ENCODE measurements around the gene HACE1.
"Not testable (repeated sequence)": the region's sequence is repeated elsewhere in the genome, so short reads cannot be mapped to it uniquely, and the experiment has no call there.

HACE1 gene, protein sequence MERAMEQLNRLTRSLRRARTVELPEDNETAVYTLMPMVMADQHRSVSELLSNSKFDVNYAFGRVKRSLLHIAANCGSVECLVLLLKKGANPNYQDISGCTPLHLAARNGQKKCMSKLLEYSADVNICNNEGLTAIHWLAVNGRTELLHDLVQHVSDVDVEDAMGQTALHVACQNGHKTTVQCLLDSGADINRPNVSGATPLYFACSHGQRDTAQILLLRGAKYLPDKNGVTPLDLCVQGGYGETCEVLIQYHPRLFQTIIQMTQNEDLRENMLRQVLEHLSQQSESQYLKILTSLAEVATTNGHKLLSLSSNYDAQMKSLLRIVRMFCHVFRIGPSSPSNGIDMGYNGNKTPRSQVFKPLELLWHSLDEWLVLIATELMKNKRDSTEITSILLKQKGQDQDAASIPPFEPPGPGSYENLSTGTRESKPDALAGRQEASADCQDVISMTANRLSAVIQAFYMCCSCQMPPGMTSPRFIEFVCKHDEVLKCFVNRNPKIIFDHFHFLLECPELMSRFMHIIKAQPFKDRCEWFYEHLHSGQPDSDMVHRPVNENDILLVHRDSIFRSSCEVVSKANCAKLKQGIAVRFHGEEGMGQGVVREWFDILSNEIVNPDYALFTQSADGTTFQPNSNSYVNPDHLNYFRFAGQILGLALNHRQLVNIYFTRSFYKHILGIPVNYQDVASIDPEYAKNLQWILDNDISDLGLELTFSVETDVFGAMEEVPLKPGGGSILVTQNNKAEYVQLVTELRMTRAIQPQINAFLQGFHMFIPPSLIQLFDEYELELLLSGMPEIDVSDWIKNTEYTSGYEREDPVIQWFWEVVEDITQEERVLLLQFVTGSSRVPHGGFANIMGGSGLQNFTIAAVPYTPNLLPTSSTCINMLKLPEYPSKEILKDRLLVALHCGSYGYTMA

DNA sequence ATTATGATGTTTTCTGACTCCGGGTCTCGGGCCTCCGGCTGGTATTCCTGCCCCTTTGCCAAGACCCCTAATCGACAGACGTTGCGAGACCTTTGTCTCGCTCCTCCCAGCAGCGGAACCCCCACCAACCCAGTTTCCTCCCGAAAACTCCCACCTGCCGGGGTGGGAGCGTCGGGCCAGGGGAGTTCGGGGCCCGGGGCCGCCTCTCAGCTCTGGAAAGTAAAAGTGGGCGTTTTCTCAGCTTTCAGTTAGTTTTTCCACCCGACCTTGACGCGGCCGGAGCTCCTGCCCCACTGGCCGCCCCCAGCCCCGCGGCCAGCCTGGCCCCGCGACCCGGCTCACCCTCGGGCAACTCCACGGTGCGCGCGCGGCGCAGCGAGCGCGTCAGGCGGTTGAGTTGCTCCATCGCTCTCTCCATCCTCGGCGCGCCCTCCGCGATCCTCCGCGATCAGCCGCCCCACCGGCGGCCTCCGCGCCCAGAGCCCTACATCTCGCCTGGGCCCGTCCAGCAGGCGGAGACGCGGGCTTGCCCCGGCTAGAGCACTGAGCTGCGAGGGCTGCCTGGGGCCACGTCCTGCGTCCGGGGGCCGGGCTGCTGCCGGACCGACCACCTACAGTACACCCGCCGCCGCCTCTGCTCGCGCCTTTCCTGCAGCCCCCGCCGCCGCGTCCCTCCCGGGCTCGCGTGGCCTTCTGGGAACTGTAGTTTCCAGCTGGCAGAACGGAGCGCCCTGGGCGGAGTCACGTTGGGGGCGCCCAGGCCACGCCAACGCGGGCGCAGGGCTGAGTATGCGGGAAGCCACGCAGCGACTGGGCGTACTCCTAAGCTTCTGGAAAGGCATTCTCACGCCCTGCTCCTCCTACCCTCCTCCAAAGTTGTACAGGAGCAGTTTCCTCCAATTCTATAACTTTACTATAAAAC is at the start of gene HACE1:
Gene HACE1, minus strand, starts transcription at position 695 of the 922 bp plus-strand sequence. Its CDS starts 277 bp downstream, at position 418.
- DNase-seq (ENCODE audit: low read depth in 2 of 2): peak; percentile 75 to 76

DNA sequence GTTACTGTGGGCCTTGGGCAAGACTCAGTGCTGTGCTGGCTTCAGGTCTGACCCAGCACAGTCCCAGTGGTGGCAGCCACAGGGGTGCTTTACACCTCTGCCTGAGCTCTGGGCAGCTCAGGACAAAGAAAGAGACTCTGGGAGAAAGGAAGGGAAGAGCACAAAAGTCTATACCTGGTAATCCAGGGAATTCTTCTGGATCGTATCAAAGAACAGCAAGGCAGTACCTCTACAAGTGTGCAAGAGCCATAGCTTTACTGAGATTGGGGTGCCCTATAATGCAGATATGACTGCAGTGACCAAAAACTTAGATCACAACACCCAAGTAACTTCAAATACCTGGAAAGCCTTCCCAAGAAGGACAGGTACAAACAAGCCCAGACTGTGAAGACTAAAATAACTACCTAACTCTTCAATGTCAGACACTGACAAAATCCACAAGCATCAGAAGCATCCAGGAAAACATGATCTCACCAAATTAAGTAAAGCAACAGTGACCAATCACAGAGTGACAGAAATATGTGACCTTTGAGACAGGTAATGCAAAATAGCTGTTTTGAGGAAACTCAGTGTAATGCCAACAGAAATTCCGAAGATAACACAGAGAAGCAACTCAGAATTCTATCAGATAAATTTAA is 49.3 kb upstream of the HACE1 start:
- DNase-seq (ENCODE audit: low read depth in 2 of 2): no peak

DNA sequence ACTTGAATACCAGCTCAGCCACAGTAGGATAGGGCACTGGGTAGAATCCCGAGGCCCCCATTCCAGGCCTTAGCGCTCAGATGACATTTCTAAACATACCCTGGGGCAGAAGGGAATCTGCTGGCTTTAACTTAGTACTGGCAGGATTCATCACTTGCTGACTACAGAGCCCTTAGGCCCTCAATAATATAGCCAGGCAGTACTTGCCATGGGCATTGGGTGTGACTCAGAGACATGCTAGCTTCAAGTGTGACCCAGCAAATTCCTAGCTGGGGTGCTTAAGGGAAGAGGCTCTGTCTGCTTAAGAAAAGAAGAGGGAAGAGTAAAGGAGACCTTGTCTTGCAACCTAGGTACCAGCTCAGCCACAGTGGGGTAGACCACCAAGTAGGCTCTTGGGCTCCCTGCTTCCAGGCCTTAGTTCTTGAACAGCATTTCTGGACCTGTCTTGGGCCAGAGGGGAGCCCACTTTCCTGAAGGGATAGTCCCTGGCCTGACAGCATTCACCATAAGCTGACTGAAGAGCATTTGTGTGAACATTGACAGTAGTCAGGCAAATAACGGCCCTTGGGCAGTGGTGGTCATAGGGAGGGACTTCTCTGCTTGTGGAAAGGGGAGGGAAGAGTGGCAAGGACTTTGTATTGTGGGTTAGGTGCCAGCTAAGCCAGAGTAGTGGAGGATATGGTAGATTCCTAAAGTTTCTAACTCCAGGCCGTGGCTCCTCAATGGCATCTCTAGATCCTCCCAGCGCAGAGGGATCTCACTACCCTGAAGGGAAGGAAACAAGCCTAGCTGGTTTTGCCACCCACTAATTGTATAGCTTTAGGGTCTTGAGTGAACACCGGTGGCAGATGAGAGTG is 48.5 kb upstream of the HACE1 start:
- no peak for DNase-seq (ENCODE audit: low read depth in 2 of 2)

DNA sequence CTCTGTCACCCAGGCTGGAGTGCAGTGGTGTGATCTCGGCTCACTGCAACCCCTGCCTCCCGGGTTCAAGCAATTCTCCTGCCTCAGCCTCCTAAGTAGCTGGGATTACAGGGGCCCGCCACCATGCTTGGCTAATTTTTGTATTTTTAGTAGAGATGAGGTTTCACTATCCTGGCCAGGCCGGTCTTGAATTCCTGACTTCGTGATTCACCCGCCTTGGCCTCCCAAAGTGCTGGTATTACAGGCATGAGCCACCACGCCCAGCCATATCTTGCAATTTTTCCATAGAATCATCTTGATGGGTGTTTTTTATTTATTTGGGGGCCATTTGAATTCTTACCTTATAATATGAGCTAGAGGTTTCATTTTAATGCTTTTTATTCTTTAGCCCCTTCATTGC is 39.2 kb upstream of the HACE1 start:
- not testable (repeated sequence) for DNase-seq (ENCODE audit: low read depth in 2 of 2)

DNA sequence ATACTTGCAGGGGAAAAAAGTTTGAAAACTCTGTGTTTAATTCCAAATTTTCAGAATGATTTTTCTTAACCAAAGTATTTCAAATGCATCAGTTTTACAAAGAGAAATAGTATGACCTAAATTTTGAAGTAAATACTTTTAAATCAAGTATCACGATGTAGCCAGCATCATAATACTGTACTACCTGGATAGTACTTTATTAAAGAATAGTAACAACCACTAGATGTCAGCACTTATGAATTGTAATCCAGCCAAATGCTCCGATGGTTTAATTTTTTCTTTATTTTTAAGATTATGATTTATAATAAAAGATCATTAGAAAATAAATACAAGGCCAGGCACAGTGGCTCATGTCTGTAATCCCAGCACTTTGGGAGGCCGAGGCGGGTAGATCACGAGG is 37.2 kb upstream of the HACE1 start:
- no peak for DNase-seq (ENCODE audit: low read depth in 2 of 2)

DNA sequence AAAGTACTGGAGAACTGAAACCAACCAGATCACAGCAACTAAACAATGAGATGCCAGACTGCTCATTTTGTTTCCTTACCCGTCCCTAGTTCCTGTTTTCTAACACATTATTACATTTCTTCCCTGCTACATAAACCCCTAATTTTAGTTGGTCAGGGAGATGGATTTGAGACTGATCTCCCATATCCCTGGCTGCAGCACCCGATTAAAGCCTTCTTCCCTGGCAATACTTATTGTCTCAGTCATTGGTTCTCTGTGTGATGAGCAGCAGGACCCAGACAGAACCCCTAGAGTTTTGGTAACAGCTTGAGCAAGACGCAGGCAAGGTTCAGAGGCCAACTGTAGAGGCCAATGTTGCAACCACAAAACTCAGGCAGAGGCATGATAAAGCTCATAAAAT is 28.3 kb upstream of the HACE1 start:
- no peak for DNase-seq (ENCODE audit: low read depth in 2 of 2)

DNA sequence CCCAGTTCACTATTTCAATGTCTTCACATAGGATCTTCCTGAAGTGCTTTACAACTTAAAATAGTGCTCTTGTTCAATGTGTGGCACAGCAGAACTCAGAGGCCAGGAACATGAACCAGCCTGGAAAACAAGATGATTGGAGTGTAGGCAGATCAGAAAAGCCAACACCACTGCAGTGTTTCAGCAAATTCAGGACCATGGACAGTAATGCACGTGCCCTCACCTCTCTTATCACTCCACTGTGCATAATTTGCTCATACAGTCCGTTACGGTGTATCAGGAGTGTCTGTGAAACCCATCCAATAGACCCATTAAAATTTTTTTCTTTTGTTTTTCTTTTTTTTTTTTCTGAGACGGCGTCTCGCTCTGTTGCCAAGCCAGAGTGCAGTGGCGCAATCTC is 27.6 kb upstream of the HACE1 start:
- no peak for DNase-seq (ENCODE audit: low read depth in 2 of 2)

DNA sequence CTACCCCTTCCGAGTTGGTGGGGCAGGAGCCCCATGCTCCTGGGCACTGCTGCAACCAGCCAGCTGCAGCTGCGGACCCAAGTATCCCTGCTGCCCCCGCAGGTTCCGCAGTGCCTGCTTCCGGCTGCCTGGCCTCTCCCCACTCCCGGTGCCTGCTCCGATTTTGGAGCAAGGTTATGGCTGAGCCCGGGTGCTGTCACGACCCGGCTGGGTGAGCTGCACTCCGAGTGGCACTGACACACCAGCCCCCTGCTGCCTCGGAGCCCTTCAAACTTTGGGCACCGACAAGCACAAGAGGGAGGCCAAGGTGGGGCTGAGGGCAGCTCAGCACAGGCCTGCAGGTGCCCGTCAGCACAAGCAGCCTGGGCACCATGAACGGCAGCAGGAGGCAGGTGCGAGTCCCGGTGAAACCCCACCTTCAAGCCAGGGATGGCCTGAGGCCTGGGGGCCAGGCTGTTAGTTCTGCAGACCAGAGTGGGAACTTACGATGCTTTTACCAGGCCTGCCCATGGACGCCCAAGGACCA is 25.9 kb upstream of the HACE1 start:
- no peak for DNase-seq (ENCODE audit: low read depth in 2 of 2)

DNA sequence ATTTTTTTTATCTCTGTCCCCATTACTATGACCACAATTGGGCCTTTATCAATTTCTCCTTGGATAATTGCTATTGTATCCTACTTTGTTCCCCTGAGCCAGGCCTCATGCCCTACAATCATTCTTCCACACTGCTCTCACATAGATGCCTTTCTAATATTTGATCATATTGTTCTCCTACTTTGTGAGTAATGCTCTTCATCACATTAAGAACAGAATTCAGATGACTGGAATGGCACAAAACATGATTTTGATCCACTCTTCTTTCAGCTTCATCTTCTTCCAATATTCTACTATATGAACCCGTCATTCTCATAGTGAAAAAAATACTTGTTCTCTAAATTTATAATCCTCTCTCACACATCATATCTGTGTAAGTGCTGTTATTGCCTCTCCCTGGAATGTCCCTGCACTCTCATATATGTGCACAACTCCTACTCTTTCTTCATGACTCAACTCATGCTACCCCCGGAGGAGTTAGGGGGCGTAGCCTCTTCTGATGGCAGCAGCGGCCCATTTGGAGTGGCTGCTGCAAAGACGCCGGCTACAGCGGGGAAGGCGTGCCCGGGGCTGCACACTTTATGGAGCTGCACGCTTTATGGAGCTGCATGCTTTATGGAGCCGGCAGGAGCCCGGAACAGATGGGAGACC is 25.3 kb upstream of the HACE1 start:
- no peak for DNase-seq (ENCODE audit: low read depth in 2 of 2)

DNA sequence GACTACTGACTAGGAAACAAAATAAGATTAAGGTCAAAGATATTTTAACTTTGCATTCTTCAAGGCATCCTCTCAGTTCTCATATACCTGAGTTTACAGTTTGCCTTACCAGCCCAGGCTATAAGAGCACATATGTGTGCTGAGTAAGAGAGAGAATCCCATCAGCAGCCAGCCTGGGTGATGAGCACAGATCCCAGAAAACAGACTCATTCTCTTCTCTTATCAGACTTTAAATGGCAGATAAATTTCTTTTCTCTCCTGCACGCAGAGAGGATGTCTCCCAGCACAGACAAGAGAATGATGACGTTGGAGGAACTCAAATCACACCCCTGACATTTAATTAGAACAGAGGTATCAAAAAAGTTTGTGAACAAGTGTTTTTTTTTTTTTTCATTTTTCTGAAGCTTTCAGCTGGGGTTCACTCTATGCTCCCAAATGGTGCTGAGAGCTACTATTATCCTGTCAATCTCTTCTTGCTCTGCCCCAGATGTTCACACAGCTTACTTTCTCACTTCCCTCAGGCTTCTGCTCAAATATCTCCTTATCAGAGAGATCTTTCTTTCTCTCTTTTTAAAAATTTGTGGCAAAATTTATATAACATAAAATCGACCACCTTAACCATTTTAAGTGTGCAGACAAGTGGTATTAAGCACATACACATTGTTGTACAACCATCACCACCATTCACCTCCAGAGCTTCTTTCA is 22.4 kb upstream of the HACE1 start:
- no peak for DNase-seq (ENCODE audit: low read depth in 2 of 2)

DNA sequence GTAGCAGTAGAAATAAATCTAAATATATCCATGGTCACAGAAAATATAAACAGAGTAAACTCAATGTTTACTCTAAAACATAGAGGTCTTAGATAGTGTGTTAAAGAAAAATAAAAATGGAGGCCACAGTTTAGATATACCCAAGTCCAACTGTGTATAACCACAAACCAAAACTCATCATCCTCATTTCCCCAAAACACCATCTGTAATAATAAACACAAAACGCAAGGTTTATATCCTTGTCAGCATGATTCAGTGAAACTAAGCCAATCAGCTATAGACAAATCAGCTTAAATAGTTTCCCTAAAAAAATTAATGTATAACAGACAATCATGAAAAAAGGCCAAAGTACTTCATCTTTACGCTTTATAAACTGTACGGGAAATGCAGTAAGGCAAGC is 2.7 kb upstream of the HACE1 start:
- DNase-seq (ENCODE audit: low read depth in 2 of 2): no peak

DNA sequence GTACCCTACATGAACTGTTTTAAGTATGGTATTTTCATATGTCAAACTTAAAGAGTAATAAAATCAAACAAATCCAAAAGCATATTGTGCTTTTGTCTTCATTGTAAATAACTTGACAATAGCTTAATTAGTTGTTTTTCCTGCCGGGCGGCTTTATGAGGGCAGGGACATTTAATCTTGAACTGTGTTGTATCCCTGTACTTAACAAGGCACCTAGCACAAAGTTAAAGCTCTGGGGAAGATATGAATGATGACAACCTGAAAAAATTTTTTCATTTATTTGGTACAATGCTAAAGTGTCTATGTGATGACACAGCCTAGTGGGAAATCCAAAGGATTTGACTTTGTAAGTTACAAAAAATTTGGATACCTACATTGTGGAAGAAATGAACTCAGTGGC is 502 bp upstream of the HACE1 start:
- DNase-seq (ENCODE audit: low read depth in 2 of 2): no peak

DNA sequence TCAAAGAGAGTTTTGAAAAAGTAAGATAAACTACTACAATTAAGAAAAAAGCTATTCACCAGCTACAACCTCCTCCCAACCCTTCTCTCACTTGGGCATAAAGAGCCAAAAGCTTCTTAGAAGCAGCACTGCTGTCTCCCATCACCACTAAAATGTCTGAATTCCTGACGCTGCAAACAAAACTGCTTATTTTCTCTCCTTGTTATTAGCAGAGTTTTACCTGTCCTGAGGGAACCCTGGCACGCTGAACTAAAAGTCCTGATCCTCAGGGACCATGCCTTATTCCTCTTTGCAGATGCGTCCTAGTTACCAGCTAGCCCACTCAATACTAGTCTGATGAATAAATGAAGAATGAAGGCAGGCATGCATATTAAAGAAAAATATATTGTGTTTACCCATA is 1.1 kb downstream of the HACE1 start:
- no peak for DNase-seq (ENCODE audit: low read depth in 2 of 2)

DNA sequence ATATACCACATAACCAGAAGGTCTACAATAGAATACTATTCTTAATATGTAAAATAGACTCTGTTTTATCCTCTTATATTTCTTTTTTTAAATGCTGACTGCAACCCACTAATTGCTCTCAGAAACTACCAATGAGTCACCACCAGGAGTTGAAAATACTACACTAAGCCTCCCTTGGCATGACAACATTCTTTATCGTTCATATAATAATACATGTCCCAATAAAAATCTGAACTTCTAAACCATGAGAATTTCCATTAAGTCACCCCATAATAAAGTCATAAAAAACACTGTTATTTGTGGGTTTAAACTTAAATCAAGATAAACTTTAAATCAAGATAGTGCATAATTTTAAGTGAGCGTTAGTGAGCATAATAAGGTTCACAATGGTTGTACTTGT is 4.2 kb downstream of the HACE1 start:
- DNase-seq (ENCODE audit: low read depth in 2 of 2): no peak

DNA sequence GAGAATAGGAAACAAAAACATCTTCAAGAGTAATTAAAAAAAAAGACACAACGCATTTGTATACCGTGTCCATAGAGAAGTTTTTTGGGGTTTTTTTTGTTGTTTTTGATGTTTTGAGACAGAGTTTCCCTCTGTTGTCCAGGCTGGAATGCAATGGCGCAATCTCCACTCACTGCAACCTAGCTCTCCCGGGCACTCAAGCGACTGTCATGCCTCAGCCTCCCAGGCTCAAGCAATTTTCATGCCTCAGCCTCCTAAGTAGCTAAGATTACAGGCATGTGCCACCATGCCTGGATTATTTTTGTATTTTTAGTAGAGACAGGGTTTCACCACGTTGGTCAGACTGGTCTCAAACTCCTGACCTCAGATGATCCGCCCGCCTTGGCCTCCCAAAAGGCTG is 12.0 kb downstream of the HACE1 start:
- not testable (repeated sequence) for DNase-seq (ENCODE audit: low read depth in 2 of 2)

DNA sequence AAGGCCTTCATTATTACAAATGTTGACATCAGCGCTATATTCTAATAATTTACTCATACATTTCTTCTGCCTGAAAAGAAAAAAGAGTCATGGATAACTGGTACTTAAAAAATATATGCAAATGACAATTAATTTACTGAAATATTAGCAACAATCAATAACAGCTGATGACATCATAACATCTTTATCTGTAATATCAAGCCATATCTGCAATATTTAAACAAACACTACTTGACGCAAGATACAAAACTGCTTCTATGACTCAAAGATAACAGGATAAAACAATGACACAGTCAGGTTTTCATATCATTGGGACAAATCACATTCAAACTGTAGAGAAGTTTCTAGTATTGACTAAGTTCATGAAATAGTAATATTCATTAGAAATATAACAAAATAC is 16.5 kb downstream of the HACE1 start:
- DNase-seq (ENCODE audit: low read depth in 2 of 2): no peak

DNA sequence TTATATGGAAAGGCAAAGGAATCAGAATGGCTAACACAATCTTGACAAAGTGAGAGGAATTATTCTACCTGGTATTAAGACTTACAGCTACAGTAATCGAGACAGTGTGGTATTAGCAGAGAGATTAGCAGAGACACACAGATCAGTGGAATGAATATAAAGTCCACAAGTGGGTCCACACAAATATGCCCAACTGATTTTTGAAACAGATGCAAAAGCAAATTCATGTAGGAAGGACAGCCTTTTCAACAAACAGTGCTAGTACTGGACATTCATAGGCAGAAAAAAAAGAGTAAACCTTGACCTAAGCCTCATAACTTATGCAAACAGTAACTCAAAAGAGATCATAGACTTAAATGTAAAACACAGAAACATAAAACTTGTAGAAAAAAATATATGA is 22.6 kb downstream of the HACE1 start:
- DNase-seq (ENCODE audit: low read depth in 2 of 2): no peak

DNA sequence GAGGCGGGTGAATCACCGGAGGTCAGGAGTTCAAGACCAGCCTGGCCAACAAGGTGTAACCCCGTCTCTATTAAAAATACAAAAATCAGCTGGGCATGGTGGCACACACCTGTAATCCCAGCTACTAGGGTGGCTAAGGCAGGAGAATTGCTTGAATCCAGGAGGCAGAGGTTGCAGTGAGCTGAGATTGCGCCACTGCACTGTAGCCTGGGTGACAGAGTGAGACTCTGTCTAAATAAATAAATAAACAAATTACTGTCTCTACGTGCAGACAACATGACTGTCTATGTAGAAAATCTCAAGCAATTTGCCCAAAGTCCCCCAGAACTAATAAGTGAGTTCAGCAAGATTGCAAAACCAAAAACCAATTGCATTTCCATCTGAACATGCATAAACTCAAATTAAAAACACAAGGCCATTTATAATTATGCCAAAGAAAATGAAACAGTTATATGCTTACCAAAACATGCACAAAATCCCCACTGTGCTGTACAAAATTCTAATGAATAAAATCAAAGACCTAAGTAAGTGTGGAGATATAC is 23.2 kb downstream of the HACE1 start:
- not testable (repeated sequence) for DNase-seq (ENCODE audit: low read depth in 2 of 2)

DNA sequence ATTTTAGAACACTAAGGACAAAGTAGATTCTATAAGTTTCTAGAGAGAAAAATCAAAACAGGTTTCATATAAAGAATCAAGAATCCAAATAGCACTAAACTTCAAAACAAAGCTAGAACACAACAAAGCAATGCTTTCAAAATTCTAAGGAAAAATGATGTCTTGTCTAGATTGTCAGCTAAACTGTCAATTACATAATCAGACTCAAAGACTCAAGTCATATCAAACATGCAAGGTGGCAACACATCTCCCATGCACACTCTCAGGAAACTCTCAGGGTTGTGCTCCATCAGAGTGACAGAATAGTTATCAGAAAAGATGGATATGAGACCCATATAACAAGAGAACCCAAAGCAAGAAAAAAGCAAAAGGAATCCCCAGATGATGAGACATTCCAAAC is 23.9 kb downstream of the HACE1 start:
- DNase-seq (ENCODE audit: low read depth in 2 of 2): no peak
